Measurements from ENCODE around the gene PHF2.

The PHF2 gene

GRCh38 chr9:93708289-93708986 is 132.1 kb downstream of the PHF2 start:
- Histone ChIP-seq H3K27ac (ENCODE audit: low read length) (no peak overlapping the region), H3K4me2 (ENCODE audit: low read depth, low read length) (no peak overlapping the region), H3K27me3 (replicated peaks; ENCODE audit: insufficient read depth, low read length) (no peaks in the 10 kb centered on the region), H3K9me2 (replicated peaks; ENCODE audit: insufficient read depth, low read length) (no peaks in the 10 kb centered on the region), H3F3A (ENCODE audit: insufficient read depth, low read length) (no peaks in the 10 kb centered on the region), H3K4me3 (ENCODE audit: low read length) (no peak overlapping the region), H3K4me1 (ENCODE audit: low read length) (no peaks in the 10 kb centered on the region), H2AFZ (ENCODE audit: low read length) (no peak overlapping the region), H3K36me3 (replicated peaks; ENCODE audit: insufficient read depth, low read length) (no peaks in the 10 kb centered on the region), H3K9ac (ENCODE audit: low read length) (no peak overlapping the region), H3K79me2 (ENCODE audit: low read length) (no peaks in the 10 kb centered on the region), H4K20me1 (ENCODE audit: insufficient read depth, low read length) (no peaks in the 10 kb centered on the region), H3K9me3 (replicated peaks; ENCODE audit: insufficient read depth, low read length) (no peaks in the 10 kb centered on the region)
- TF ChIP-seq CTCF (IDR thresholded peaks at IDR 0.05; ENCODE audit: low read length) (no peak), EZH2phosphoT487 (IDR thresholded peaks at IDR 0.05; ENCODE audit: low read length) (no peak)
- DNase-seq: no peak

DNA sequence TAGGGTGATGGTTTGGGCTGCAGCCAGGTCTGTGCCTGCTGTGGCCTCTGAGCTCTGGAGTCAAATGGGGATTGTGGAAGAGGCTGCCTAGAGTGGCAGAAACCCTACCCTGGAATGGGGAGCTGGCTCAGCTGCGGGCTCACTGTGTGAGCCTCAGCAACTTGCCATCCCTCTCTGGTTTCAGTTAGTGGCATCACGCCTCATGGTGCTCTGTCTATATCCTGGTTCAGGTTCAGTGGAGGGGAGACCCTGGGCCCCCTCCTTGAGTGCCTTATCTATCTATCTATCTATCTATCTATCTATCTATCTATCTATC is 132.6 kb downstream of the PHF2 start:
- Histone ChIP-seq H4K20me1 (ENCODE audit: insufficient read depth, low read length) (no peaks in the 10 kb centered on the region), H2AFZ (ENCODE audit: low read length) (no peak overlapping the region), H3F3A (ENCODE audit: insufficient read depth, low read length) (no peaks in the 10 kb centered on the region), H3K79me2 (ENCODE audit: low read length) (no peaks in the 10 kb centered on the region), H3K4me2 (ENCODE audit: low read depth, low read length) (no peak overlapping the region), H3K9me3 (replicated peaks; ENCODE audit: insufficient read depth, low read length) (no peaks in the 10 kb centered on the region), H3K27ac (ENCODE audit: low read length) (no peak overlapping the region), H3K36me3 (replicated peaks; ENCODE audit: insufficient read depth, low read length) (no peaks in the 10 kb centered on the region), H3K4me1 (ENCODE audit: low read length) (no peaks in the 10 kb centered on the region), H3K27me3 (replicated peaks; ENCODE audit: insufficient read depth, low read length) (no peaks in the 10 kb centered on the region), H3K9ac (ENCODE audit: low read length) (no peak overlapping the region), H3K4me3 (ENCODE audit: low read length) (no peak overlapping the region), H3K9me2 (replicated peaks; ENCODE audit: insufficient read depth, low read length) (no peaks in the 10 kb centered on the region)
- no peak for DNase-seq
- TF ChIP-seq EZH2phosphoT487 (IDR thresholded peaks at IDR 0.05; ENCODE audit: low read length) (no peak), CTCF (IDR thresholded peaks at IDR 0.05; ENCODE audit: low read length) (no peak), EZH2 (optimal IDR thresholded peaks at IDR 0.05; ENCODE audit: low read depth, low read length) (no peak)

DNA sequence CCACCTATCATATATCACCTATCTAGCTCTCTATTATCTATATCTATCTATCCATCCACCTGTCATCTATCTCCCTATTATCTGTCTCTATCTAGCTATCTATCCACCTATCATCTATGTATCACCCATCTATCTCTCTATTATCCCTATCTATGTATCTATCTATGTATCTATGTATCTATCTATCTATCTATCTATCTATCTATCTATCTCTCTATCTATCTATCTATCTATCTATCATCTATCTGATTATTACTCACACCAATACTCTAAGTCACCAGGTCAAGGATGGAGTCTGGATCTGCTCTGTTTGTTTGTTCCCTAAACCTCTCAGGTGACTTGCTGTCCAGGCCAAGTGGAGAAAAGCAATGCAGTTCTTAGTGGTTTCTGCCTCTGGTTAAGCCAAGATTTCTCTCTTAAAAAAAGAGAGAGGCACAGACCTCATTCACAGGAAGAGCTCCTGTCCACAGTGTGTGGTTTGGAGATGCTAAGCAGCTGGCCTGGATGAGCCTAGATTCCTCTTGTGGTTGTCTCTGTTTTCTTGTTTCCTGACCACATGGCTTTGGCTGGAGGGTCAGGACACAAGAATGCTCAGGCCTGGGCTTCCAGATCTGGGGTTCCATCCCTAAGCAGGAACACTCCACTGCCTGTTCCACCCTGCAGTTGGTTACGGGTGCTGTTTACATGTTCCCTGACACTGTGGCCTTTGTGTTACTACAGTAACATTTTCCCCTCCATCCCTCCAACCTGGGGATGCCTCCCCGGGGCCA is 133.4 kb downstream of the PHF2 start:
- H3K27me3 ChIP-seq (replicated peaks; ENCODE audit: insufficient read depth, low read length): no peaks in the 10 kb centered on the region
- no peaks in the 10 kb centered on the region for H3K79me2 ChIP-seq (ENCODE audit: low read length)
- TF ChIP-seq CTCF (IDR thresholded peaks at IDR 0.05; ENCODE audit: low read length) (no peak), EZH2 (optimal IDR thresholded peaks at IDR 0.05; ENCODE audit: low read depth, low read length) (no peak), EZH2phosphoT487 (IDR thresholded peaks at IDR 0.05; ENCODE audit: low read length) (no peak)
- no peaks in the 10 kb centered on the region for H3K4me1 ChIP-seq (ENCODE audit: low read length)
- H4K20me1 ChIP-seq (ENCODE audit: insufficient read depth, low read length): no peaks in the 10 kb centered on the region
- no peak overlapping the region for H3K4me2 ChIP-seq (ENCODE audit: low read depth, low read length)
- H3K4me3 ChIP-seq (ENCODE audit: low read length): no peak overlapping the region
- no peaks in the 10 kb centered on the region for H3K9me3 ChIP-seq (replicated peaks; ENCODE audit: insufficient read depth, low read length)
- no peaks in the 10 kb centered on the region for H3K9me2 ChIP-seq (replicated peaks; ENCODE audit: insufficient read depth, low read length)
- H3F3A ChIP-seq (ENCODE audit: insufficient read depth, low read length): no peaks in the 10 kb centered on the region
- no peak overlapping the region for H3K27ac ChIP-seq (ENCODE audit: low read length)
- H3K36me3 ChIP-seq (replicated peaks; ENCODE audit: insufficient read depth, low read length): no peaks in the 10 kb centered on the region
- H2AFZ ChIP-seq (ENCODE audit: low read length): no peak overlapping the region
- H3K9ac ChIP-seq (ENCODE audit: low read length): no peak overlapping the region
- no peak for DNase-seq
